ENCODE results near the gene ORC1. TPM values are rescaled to one million over a fixed set of nuclear protein-coding genes. Genes with fewer than 3 reads are reported as not detected.

ORC1 gene
- total RNA-seq, 1 donor from 2014 or later = 4.9 TPM

DNA sequence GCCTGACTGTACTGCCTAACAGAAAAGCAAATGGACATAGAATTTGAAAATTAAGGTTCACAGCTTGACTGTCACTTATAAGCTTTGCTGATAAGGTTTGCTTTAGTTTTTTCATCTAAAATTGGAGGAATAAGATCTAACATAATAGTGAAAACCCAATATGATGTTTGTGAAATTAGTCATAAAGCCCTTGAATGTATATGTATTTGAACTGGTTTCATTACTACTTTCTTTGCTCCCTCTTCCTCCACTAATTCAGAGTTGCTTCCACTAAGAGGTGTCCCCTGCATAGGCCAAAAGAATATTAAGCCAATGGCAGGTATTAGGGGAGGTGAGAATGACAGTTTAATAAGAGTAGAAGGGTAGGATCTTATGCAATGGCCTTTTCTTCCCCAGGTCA, 10.7 kb upstream of the ORC1 start:
- H3K36me3 Mint-ChIP-seq (ENCODE audit: low read depth, unreplicated experiment) = peaks cover 37% of the 10 kb centered on the region
- no peak overlapping the region for H3K4me3 Mint-ChIP-seq (ENCODE audit: unreplicated experiment)
- H3K27ac Mint-ChIP-seq (ENCODE audit: unreplicated experiment) = no peak overlapping the region
- peaks cover 2% of the 10 kb centered on the region for H3K27me3 Mint-ChIP-seq (ENCODE audit: unreplicated experiment)
- H3K4me1 Mint-ChIP-seq (ENCODE audit: unreplicated experiment) = no peaks in the 10 kb centered on the region
- no peak for DNase-seq (ENCODE audit: low spot score)
- no peaks in the 10 kb centered on the region for H3K9me3 Mint-ChIP-seq (ENCODE audit: unreplicated experiment)
- TF ChIP-seq CTCF (IDR thresholded peaks at IDR 0.05; ENCODE audit: unreplicated experiment) = no peak

DNA sequence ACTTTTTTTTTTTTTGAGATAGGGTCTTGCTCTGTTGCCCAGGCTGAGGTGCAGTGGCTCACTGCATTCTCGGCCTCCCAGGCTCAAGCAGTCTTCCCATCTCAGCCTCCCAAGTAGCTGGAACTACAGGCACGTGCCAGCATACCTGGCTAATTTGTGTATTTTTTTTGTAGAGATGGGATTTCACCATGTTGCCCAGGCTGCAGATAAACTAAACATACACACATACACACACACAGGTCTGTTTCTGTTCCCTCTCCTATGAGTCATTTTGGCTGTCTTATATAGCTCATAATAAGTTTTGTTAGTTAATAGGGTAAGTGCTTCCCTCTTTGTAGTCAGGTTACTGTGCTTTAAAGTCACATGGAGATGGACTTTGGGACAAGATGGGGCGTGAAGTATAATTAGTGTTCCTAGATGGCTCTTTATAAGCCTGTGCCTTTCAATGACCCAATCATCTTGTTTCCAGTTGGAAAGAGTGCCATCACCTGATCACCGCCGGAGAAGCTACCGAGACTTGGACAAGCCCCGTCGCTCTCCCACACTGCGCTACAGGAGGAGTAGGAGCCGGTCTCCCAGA, 9.3 kb upstream of the ORC1 start:
- no peak overlapping the region for H3K4me3 Mint-ChIP-seq (ENCODE audit: unreplicated experiment)
- no peak for TF ChIP-seq CTCF (IDR thresholded peaks at IDR 0.05; ENCODE audit: unreplicated experiment)
- no peak overlapping the region for H3K27ac Mint-ChIP-seq (ENCODE audit: unreplicated experiment)
- DNase-seq (ENCODE audit: low spot score) = no peak
- H3K4me1 Mint-ChIP-seq (ENCODE audit: unreplicated experiment) = no peaks in the 10 kb centered on the region
- no peaks in the 10 kb centered on the region for H3K9me3 Mint-ChIP-seq (ENCODE audit: unreplicated experiment)
- H3K27me3 Mint-ChIP-seq (ENCODE audit: unreplicated experiment) = peaks cover 2% of the 10 kb centered on the region
- H3K36me3 Mint-ChIP-seq (ENCODE audit: low read depth, unreplicated experiment) = peaks cover 43% of the 10 kb centered on the region

DNA sequence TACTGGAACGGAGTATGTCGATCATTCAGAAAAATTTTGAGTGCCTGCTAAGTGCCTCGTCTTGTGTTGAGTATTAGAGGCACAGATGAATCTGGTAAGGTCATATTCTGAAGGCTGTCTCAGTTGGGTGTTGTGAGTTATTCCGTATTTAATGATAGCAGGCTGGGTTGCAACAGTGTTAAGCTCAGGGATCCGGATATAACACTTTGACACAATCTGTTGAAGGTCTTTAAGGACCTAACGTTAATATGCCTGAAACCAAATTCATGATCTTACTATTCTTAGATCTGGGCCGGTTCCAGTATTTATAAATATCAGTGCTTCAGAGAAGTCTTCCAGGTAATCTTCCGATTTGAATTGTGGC, 734 bp upstream of the ORC1 start:
- Mint-ChIP-seq H3K27ac (ENCODE audit: unreplicated experiment) (peak overlapping the region; percentile 99), H3K27me3 (ENCODE audit: unreplicated experiment) (peaks cover 3% of the 10 kb centered on the region), H3K4me3 (ENCODE audit: unreplicated experiment) (peak overlapping the region; percentile 99), H3K36me3 (ENCODE audit: low read depth, unreplicated experiment) (peaks cover 16% of the 10 kb centered on the region), H3K4me1 (ENCODE audit: unreplicated experiment) (peaks cover 21% of the 10 kb centered on the region), H3K9me3 (ENCODE audit: unreplicated experiment) (no peaks in the 10 kb centered on the region)
- TF ChIP-seq CTCF (IDR thresholded peaks at IDR 0.05; ENCODE audit: unreplicated experiment) = no peak
- DNase-seq (ENCODE audit: low spot score) = no peak

DNA sequence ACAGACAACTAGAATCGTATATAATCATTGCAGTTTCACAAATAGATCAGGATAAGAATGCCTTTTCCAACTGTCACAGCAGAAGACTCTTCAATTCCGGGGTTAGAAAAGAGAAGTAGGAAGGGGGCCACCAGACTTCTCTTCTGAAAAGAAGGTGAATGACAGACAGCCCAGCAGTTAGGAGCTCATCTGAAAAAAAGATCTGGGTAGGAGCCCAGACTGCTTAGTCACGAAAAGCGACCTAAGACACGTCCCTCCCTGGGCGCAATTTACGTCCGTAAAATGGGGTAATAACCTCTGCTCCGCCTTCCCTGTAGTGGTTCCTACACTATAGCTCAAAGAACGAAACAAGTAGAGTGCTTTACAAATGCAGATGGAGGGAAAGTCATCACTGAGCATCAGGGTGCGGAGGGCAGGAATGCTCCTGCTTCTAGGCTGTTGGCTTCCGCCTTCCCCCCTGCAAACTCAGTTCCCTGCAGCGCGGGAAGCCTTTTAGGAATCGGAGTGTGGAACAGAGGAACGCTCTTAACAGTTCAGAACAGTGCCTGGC, 582 bp downstream of the ORC1 start:
- Mint-ChIP-seq H3K9me3 (ENCODE audit: unreplicated experiment) (no peaks in the 10 kb centered on the region), H3K4me3 (ENCODE audit: unreplicated experiment) (peak overlapping the region; percentile 99), H3K36me3 (ENCODE audit: low read depth, unreplicated experiment) (peaks cover 11% of the 10 kb centered on the region), H3K27me3 (ENCODE audit: unreplicated experiment) (peaks cover 3% of the 10 kb centered on the region), H3K27ac (ENCODE audit: unreplicated experiment) (peak overlapping the region; percentile 99), H3K4me1 (ENCODE audit: unreplicated experiment) (peaks cover 21% of the 10 kb centered on the region)
- no peak for TF ChIP-seq CTCF (IDR thresholded peaks at IDR 0.05; ENCODE audit: unreplicated experiment)
- DNase-seq (ENCODE audit: low spot score) = no peak

DNA sequence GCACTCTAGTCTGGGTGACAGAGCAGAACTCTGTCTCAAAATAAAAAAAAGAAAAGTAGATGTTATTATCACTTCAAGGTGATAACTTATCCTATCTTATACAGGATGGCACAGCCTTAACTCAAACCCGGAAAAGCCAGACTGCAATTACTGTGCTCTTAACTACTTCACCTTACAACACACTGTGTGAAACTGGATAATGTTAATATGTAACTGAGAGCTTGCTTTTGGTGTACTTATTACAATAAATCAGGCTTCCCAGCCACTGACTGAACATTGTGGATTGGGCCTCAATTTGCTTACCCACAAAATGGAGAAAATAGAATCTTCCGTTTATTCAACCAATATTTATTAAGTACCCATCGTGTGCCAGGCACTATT, 1.4 kb downstream of the ORC1 start:
- no peak for TF ChIP-seq CTCF (IDR thresholded peaks at IDR 0.05; ENCODE audit: unreplicated experiment)
- Mint-ChIP-seq H3K4me3 (ENCODE audit: unreplicated experiment) (no peak overlapping the region), H3K27ac (ENCODE audit: unreplicated experiment) (no peak overlapping the region), H3K4me1 (ENCODE audit: unreplicated experiment) (peaks cover 21% of the 10 kb centered on the region), H3K9me3 (ENCODE audit: unreplicated experiment) (no peaks in the 10 kb centered on the region), H3K36me3 (ENCODE audit: low read depth, unreplicated experiment) (peaks cover 7% of the 10 kb centered on the region), H3K27me3 (ENCODE audit: unreplicated experiment) (peaks cover 3% of the 10 kb centered on the region)
- DNase-seq (ENCODE audit: low spot score) = no peak
